ENCODE results near the gene PXN. TPM values are rescaled to one million over a fixed set of nuclear protein-coding genes. Genes with fewer than 3 reads are reported as not detected.

The PXN gene
- total and polyA plus RNA-seq, 2 of the 13 experiments (the other 11 are each of a cell fraction or from before 2014, with no cell fraction given): 13.6 to 14.2 TPM

DNA sequence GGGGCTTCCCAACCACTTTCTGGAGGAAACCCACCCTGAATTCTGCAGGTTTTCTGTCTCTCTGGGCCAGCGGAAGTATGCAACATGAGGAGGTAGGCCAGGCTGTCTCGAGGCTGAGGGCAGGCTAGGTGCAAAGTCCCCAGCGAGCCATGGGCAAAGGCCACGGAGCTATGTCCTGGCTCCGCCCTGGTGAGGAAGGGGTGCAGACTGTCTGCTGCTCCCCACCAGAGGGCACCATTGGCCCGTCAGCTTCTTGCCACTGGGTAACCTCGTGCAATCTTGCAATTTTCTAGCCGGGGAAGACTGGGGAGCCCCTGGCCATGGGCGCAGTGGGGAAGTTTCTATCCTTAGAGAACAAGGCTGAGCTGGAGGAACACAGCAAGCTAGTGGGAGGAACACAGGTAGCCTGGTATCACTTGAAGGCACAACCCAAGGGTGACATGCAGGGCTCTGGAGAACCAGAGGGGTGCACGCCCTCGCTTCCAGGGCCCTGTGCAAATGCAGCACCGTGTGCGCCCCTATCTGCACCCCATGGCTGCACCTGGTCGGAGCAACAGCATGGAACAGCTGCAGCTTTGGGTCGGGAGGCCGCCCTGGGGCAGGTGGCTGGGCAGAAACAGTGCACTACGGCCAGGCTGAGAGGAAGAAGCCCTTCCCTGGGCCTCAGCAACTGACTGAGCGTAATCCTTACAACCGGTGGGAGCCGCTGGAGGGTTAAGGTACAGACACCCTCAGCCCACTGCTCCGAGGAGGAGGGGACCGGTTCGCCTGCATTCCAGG lies 37.0 kb downstream of the PXN start (continued):
- TF ChIP-seq ZHX2 (IDR thresholded peaks at IDR 0.05; ENCODE audit: low read depth) (no peak), ZHX2 (CRISPR knock-in tag; IDR thresholded peaks at IDR 0.05; ENCODE audit: borderline replicate concordance) (0 out of 2 replicates have a peak, but pooled peaks have one; percentile 28), ZNF329 (CRISPR knock-in tag; IDR thresholded peaks at IDR 0.05; ENCODE audit: low read depth) (no peak), SIX1 (CRISPR knock-in tag; IDR thresholded peaks at IDR 0.05; ENCODE audit: borderline replicate concordance) (peak; percentile 68; the same call in 1 of the 2 replicates), HOXA7 (CRISPR knock-in tag; IDR thresholded peaks at IDR 0.05) (no peak), SRY (CRISPR knock-in tag; IDR thresholded peaks at IDR 0.05) (0 out of 2 replicates have a peak, but pooled peaks have one; percentile 47), ZNF432 (CRISPR knock-in tag; IDR thresholded peaks at IDR 0.05; ENCODE audit: borderline replicate concordance) (no peak), ZNF230 (CRISPR knock-in tag; IDR thresholded peaks at IDR 0.05) (no peak), THAP8 (CRISPR knock-in tag; IDR thresholded peaks at IDR 0.05; ENCODE audit: borderline replicate concordance) (no peak), ZBTB1 (CRISPR knock-in tag; IDR thresholded peaks at IDR 0.05; ENCODE audit: borderline replicate concordance) (no peak), STAG1 (CRISPR knock-in tag; IDR thresholded peaks at IDR 0.05) (peak; percentile 95), ZNF496 (CRISPR knock-in tag; IDR thresholded peaks at IDR 0.05; ENCODE audit: insufficient replicate concordance) (no peak), SP4 (CRISPR knock-in tag; IDR thresholded peaks at IDR 0.05) (no peak), CEBPG (CRISPR knock-in tag; IDR thresholded peaks at IDR 0.05) (peak; percentile 81), SRSF4 (IDR thresholded peaks at IDR 0.05; ENCODE audit: low read depth, low read length, poor library complexity, severe bottlenecking) (no peak), CHCHD3 (CRISPR knock-in tag; IDR thresholded peaks at IDR 0.05) (no peak)
- TF ChIP-seq, protein P1, sequence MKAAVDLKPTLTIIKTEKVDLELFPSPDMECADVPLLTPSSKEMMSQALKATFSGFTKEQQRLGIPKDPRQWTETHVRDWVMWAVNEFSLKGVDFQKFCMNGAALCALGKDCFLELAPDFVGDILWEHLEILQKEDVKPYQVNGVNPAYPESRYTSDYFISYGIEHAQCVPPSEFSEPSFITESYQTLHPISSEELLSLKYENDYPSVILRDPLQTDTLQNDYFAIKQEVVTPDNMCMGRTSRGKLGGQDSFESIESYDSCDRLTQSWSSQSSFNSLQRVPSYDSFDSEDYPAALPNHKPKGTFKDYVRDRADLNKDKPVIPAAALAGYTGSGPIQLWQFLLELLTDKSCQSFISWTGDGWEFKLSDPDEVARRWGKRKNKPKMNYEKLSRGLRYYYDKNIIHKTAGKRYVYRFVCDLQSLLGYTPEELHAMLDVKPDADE (CRISPR knock-in tag; IDR thresholded peaks at IDR 0.05): no peak
- TF ChIP-seq, protein P2, sequence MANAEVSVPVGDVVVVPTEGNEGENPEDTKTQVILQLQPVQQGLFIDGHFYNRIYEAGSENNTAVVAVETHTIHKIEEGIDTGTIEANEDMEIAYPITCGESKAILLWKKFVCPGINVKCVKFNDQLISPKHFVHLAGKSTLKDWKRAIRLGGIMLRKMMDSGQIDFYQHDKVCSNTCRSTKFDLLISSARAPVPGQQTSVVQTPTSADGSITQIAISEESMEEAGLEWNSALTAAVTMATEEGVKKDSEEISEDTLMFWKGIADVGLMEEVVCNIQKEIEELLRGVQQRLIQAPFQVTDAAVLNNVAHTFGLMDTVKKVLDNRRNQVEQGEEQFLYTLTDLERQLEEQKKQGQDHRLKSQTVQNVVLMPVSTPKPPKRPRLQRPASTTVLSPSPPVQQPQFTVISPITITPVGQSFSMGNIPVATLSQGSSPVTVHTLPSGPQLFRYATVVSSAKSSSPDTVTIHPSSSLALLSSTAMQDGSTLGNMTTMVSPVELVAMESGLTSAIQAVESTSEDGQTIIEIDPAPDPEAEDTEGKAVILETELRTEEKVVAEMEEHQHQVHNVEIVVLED (CRISPR knock-in tag; IDR thresholded peaks at IDR 0.05; ENCODE audit: borderline replicate concordance): peak; percentile 69; the same call in 1 of the 2 replicates
- TF ChIP-seq, protein P3, sequence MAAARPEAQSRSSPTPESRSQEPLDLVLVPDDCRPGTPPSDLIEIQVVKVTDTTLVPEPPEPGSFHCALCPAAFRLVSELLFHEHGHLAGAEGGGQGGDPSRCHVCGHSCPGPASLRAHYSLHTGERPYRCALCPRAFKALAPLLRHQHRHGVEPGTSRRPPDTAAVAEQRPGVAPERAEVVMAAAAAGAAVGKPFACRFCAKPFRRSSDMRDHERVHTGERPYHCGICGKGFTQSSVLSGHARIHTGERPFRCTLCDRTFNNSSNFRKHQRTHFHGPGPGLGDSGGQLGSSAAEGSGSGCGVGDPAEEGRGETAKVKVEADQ (CRISPR knock-in tag; IDR thresholded peaks at IDR 0.05; ENCODE audit: borderline replicate concordance): peak; percentile 75

Measured in HepG2 (cell line).